OCI-LY1 (cell line): Measurements from ENCODE around the gene CNOT3.

Experiments
- EZH2 ChIP-seq: fragments of 200-600 bp; sonication (generic), shearing (Covaris generic); IDR thresholded peaks from 2 replicates; pipeline ENCODE4 v1.8.0; 2017; ENCODE audit warnings: borderline replicate concordance, mixed run types, mild to moderate bottlenecking, antibody characterized with exemption, low read length, moderate library complexity, mixed read lengths
- TF ChIP-seq, protein P1 (sequence below): fragments of 200-600 bp; sonication (generic), shearing (Covaris generic); IDR thresholded peaks from 2 replicates; pipeline ENCODE4 v1.5.1; 2017; ENCODE audit warnings: mild to moderate bottlenecking, antibody characterized with exemption, low read length, moderate library complexity, mixed read lengths

DNA sequence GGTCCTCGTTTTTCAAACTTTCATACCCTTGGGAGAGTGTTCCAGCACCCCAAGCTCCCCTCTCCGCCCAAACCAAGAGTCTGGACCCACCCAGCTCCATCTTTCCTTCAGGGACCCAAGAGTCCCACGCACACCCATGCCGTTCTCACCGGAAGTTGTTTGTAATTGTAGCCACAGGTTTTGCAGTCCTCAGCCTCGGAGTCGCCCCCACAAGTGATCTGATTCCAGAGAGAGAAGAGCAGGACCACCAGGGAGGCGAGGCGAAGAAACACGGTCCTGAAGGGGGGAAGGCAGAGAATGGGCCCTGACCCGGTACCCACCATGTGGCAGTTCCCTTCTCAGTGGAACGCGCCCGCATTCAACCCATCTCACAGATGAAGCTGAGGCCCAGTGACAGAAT lies 25.3 kb downstream of the CNOT3 start:
- TF ChIP-seq, protein P1, sequence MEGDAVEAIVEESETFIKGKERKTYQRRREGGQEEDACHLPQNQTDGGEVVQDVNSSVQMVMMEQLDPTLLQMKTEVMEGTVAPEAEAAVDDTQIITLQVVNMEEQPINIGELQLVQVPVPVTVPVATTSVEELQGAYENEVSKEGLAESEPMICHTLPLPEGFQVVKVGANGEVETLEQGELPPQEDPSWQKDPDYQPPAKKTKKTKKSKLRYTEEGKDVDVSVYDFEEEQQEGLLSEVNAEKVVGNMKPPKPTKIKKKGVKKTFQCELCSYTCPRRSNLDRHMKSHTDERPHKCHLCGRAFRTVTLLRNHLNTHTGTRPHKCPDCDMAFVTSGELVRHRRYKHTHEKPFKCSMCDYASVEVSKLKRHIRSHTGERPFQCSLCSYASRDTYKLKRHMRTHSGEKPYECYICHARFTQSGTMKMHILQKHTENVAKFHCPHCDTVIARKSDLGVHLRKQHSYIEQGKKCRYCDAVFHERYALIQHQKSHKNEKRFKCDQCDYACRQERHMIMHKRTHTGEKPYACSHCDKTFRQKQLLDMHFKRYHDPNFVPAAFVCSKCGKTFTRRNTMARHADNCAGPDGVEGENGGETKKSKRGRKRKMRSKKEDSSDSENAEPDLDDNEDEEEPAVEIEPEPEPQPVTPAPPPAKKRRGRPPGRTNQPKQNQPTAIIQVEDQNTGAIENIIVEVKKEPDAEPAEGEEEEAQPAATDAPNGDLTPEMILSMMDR = no peak
- no peak for TF ChIP-seq EZH2
